ENCODE results near the gene PTH2R.

- no peak for TF ChIP-seq GATA2 (IDR thresholded peaks at IDR 0.05; ENCODE audit: low read depth, low read length)
- no peak for TF ChIP-seq GATA3 (IDR thresholded peaks at IDR 0.05; ENCODE audit: low read depth, low read length)
Observed at GRCh38 chr2:208407667-208408066, 1.1 kb downstream of the PTH2R start.
